GM19467 (cell line): ENCODE measurements around the gene WDR72.
"Not testable (repeated sequence)": the region's sequence is repeated elsewhere in the genome, so short reads cannot be mapped to it uniquely, and the experiment has no call there.

Experiments
- ATAC-seq: cut with Tn5 transposase; IDR thresholded peaks from one replicate; pipeline ENCODE4 v1.9.1; 2021; ENCODE audit warnings: mild to moderate bottlenecking, moderate library complexity; ENCODE audit not compliant: unreplicated experiment

Gene WDR72

GRCh38 chr15:53759411-53759931, at the start of gene WDR72:
Gene WDR72, minus strand, starts transcription at chr15:53759663. Its CDS starts 26,514 bp downstream, at chr15:53733149.
- no peak for ATAC-seq

GRCh38 chr15:53808058-53808706, 48.7 kb upstream of the WDR72 start:
- ATAC-seq = no peak

DNA sequence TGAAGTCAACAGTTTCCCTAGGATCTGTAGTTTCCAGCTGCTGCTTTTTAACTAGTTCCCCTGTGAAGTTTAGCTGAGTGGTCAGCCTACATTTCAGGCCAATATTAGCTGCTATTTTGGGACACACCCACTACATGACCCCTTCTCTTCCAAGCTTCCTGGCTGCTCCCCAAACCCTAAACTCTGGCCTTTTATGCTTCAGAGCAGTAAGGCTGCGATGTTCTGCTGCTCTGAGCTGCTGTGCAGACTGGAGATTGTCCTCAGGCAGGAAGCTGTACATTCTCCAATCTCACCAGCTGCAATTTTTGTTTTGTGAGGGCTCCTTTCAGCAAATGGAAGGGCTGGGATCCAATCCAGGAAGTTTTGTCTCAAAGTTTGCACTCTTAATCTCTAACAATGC, 48.0 kb upstream of the WDR72 start:
- ATAC-seq = no peak

GRCh38 chr15:53802672-53803071, 43.2 kb upstream of the WDR72 start:
- no peak for ATAC-seq

DNA sequence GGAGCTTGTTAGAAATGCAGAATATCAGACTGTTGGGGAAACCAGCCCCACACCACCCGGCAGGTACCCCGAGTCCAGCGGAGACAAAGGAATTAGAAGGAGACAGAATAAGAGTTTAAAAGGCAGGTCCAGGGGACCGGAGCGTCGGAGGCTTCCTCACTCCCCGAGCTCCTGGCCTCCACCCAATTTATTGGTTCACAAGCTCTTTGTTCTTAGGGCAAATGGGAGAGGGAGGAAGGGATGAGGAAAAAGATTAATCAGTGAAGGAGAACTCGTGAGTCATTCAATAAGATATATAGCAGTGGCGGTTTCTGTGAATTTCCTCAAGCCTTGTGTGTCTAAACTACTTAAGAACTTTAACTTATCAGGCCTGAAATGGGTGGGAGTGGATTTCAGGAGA, 32.1 kb upstream of the WDR72 start:
- ATAC-seq = no peak

- no peak for ATAC-seq
Observed at GRCh38 chr15:53789654-53790375, 30.4 kb upstream of the WDR72 start.

DNA sequence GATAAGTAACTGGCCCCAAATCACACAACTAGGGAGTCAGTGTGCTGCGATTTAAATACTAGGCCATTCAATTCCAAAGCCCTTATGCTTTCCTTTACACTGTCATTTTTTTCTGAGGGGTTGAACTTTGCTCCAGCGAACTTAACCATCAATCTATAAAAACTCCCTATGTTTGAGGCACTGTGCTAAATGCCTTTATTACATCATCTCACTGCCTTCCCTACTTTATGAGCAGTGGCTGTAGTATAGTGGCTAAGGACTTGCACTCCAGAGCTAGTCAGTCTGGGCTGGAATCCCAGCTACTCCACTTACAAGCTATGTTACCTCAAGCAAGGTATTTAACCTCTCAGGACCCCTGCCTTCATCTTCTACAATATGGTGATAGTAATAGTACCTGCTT, 26.9 kb upstream of the WDR72 start:
- no peak for ATAC-seq

DNA sequence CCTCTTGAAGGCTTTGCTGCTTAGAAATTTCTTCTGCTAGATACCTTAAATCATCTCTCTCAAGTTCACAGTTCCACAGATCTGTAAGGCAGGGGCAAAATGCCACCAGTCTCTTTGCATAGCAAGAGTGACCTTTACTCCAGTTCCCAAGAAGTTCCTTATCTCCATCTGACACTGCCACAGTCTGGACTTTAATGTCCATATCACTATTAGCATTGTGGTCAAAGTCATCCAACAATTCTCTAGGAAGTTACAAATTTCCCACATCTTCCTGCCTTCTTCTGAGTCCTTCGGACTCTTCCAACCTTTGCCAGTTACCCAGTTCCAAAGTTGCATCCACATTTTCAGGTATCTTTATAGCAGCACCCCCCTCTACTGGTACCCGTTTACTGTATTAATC, 25.8 kb upstream of the WDR72 start:
- ATAC-seq = not testable (repeated sequence)

DNA sequence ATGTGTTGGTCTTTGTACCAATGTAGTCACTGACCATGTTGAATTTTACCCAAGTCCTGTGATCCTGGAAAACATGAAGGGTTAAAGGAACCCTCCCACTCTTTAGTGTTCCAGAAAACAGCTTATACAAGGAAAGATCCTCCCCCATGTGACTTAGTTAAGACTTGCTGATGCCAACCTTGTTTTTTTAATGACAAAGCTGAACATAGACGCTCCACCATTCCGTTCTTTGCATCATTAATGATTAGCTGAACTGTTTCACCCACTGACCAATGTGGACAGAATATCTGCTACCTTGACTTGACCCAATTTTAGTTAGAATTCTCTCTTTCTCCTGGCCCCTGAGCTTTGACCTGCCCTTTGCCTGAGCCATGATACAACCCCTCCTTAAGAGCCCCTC, 3.5 kb upstream of the WDR72 start:
- no peak for ATAC-seq

- no peak for ATAC-seq
Observed at GRCh38 chr15:53758412-53758811, 1.1 kb downstream of the WDR72 start.

DNA sequence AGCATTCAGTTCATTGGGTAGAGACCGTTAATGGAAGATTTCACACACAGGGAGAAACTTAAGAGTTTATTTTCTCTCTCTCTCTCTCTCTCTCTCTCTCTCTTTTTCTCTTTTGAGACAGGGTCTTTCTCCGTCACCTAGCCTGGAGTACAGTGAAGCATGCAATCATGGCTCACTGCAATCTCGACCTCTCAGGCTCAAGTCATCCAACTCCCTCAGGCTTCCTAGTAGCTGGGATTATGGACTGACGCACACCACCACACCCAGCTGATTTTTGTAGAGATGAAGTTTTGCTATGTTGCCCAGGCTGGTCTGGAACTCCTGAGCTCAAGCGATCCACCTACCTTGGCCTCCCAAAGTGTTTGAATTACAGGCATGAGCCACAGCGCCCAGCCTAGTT, 1.6 kb downstream of the WDR72 start:
- ATAC-seq = no peak

DNA sequence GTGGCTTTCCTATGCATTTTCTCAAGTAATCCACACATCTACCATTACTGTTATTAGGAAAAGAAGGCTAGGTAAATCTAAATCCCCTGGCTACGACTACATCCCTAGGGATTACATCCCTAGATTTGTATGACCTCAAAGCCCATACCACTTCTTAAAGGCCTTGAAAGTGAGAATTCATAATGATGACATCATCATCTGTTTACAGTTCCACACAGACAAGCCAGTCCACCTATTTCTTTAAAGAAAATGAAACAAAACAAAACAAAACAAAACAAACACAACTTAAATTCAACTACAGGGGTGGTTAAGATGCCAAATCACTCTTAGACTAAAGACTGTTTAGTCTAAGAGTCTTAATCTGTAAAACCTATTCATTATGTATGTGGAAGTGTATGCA, 5.7 kb downstream of the WDR72 start:
- ATAC-seq = no peak

DNA sequence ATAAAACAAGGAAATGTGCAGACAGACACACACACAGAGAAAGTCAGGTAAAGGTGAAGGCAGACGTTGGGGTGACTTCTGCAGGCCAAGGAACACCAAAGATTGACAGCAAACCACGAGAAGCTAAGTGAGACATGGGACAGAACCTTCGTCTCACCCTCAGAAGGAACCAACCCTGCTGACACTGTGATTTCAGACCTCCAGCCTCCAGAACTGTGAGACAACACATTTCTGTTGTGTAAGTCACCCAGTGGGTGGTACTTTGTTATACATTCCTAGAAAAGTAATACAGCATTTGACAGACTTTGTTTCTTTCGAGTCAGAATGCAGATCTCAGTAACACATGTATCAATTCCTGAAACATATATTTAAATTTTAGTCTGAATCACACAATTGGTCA, 7.1 kb downstream of the WDR72 start:
- ATAC-seq = no peak

DNA sequence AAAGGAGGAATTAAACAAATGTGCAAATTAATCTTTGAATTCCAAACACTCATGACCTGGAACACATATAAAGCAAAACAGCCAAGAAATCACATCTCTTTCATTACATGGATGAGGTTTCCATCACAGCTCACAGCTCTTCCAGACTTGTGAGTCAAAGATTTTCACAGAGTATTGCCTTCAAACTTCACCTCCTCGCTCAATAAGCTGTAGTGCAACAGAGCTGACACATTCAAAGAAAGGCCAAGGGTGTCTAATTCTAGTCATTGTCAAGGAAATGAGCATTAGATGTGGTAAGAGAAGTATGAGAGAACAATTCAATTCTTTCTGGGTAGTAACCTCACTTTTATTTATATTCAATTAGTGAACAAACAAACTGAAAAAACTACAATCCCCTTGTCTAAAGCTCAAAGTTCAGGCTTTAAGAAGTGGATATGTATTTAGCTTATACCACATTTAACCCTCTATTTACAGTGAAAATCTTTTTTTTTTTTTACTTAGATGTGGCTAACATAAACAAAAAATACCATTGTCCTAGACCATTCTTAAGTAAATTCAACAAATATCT, 11.9 kb downstream of the WDR72 start:
- no peak for ATAC-seq

- no peak for ATAC-seq
Observed at GRCh38 chr15:53746101-53746500, 13.4 kb downstream of the WDR72 start.

- ATAC-seq = no peak
Observed at GRCh38 chr15:53739651-53740050, 19.8 kb downstream of the WDR72 start.

DNA sequence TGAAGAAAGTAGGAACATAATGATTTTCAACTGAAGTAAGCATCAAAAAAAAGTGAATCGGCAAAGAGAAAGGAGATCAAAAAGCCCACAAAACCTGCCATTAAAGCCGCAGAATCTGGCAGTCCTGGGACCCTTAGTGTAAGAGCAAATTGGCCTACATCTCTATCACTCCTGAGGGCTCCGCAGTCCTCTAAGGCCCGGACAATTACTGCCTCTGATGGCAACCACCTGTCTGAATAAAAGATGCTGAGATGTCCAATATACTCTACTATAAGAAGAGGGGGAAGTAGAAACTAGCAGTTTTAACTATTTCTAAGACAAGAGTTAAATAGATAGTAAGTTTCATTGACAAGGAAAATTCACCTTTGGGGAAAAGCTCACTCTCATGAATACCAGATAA, 20.3 kb downstream of the WDR72 start:
- no peak for ATAC-seq

DNA sequence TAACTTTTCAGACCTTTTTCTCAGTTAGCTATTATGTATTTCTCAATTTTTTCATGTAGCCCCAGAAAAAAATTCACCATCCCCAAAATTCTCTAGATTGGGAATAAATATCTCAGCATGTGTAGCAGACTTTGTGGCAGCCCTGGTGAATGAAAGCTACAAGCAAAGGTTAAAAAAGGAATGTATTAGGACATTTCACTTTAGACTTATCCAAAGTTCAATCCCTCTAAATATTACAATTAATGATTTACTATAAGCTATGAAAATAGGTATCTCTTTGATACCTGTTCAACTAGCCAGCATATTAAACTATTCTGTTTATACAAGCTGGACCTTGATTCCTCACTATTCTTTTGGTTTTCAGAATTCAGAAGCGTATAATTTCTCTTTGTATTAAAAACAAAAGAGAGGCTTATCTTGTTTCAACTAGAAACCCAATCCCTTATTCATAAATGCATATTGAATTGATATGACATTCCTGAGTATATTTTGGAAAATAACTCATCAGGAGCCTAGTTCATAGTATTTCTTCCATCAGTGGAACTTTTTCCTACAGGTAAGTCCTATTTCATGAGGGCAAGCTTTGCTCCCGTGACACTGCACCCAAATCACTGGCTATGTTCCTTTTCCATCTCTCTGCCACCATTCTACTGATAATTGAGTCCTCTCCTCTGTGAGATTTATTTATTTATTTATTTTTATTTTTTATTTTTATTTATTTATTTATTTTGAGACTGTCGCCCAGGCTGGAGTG, 38.0 kb downstream of the WDR72 start:
- ATAC-seq = no peak

GRCh38 chr15:53716909-53717876, 42.3 kb downstream of the WDR72 start:
- ATAC-seq = no peak

DNA sequence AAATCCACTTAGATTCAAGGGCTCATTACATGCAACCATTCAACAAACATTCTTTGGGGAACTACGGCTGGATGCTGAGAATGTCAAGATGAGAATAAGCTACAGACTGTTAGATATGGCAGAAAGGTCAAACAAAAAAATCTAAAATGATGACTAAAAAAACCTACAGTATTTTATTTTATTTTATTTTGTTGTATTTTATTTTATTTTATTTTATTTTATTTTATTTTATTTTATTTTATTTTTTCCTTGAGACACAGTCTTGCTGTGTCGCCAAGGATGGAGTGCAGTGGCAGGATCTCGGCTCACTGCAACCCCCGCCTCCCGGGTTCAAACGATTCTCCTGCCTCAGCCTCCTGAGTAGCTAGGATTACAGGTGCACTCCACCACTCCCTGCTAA, 46.2 kb downstream of the WDR72 start:
- ATAC-seq = no peak
